Fibroblast of skin of left quadriceps (primary cell): Measurements from ENCODE around the gene HADHA.

Source experiments
- DNase-seq, 2 experiments: peaks; one replicate each; pipeline ENCODE4 v3.0.0-alpha.2; 2013; ENCODE audit warnings: low read depth in 2 of 2

The HADHA gene

GRCh38 chr2:26193578-26194231 lies 50.7 kb downstream of the HADHA start:
- no peak for DNase-seq

DNA sequence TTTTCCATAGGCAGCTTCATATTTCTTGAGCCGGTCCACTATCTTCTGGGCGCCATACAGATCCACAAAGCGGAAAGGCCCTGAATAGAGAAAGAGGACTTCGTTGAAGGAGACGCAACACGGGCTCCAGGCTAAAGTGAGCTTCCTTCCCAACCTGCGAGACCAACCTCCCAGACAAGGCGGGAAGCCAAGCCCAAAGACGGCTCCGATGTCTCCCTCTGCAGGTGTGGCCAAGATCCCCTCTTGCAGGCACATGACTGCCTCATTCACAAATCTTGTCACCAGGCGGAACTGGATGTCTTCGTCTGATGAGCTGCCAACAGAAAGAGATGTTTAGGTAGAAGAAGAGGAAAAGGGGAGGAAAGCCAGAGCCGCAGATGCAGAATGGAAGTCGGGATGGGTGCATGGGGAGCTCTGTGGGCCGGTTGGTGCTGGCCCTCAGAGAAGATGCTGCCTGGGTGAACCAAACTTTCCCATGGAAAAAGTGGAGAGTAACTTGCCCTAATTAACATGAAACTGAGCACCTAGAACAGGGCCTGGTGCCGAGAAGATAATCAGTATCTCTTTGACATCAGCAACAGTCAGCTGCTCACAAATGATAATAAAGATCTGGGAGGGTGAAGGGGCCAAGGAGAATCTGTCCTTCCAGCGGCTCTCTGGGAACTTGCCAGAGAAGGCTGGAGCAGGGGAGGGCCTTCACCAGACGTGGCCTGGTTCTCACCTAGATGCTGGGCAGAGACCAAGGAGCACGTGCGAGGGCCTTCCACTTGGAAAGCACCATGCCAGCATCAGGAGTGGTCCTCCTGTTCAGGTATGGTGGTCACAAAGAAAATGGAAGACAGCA lies 52.9 kb downstream of the HADHA start:
- no peak for DNase-seq

- DNase-seq: no peak
Measured at GRCh38 chr2:26190369-26190768, 54.1 kb downstream of the HADHA start.

DNA sequence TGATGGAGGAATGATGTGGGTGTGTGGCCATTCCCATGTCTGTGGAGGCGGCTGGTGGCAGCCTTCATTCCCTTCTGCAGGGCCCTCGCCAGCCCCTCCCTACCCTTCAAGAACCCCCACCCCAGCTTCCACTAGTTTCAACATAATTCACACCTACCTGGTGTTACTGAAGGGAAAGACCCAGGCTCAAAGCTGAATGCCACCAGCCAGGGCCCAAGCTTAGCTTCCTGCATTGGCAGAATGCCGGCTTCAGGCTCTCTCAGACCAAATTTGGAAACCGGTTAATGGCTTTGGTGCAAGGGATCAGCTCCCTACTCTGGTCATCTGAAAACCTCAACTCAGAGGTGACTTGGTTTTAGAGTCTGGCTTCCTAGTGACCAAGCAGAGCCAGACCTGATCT lies 54.7 kb downstream of the HADHA start:
- DNase-seq: no peak

- no peak for DNase-seq
Measured at GRCh38 chr2:26189123-26189522, 55.3 kb downstream of the HADHA start.

- no peak for DNase-seq
Measured at GRCh38 chr2:26187537-26188104, 56.8 kb downstream of the HADHA start.

GRCh38 chr2:26187114-26187513 lies 57.3 kb downstream of the HADHA start:
- no peak for DNase-seq

DNA sequence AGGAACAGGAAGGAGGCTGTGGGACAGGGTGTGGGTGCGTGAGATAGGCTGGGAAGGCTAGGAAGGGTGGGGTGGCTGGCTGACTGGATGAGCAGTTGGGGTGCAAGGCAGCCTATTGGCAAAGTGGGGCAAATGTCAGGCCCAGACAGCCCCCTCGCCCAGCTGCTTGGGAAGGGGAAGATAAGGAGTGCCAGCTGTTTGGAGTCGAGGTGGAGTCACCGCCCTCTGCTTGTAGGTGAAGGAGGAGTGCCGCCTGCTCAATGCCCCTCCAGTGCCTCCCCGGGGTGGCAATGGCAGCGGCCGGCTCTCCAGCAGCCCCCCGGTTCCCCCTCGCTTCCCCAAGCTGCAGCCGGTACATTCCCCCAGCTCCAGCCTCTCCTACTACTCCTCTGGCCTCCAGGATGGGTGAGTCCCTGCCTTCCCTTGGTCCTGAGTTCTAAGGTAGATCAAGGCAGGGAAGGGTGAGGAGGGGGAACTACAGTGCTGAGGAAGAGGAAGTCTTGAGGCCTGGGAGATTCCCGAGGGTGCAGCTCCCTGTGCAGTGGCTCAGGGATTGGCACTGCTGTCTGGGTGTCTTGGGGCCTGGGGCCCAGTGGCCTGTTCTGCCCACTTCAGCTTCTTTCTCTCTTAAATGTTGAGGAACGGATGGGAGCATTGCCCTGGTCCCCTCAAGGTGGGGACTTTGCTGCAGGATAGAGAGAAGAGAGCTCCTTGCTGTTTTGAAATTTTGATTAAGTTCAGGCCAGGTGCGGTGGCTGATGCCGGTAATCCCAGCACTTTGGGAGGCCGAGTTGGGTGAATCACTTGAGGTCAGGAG lies 58.3 kb downstream of the HADHA start:
- no peak for DNase-seq

DNA sequence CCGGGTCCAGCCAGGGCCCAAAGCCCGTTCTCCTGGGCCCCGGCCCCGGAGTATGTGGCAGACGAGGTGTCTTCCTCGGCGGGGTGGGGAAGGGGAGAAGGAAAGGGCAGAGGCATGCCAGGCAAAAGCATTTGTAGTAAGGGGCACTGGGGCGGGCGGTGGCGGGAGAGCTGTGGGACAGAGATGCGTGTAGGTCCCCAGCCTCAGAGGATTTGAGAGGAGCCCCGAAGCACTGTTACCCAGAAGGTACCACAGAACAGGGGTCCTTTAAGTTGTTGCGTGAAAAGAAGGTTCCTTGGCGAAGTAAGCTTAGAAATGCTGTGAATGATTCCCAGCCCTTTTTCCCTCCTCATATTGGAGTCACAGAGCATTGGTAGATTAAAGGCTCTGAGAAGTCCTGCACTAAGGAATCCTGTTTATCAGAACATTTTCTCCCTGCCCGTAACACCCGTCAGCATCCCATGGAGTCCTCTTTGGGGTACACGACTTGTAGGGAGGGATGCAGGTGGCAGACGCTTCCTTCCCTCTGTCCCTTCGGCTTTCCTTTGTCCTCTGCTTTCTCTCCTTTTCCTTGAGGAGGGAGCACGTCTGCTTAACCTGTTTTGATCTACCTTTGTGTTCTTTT lies 59.0 kb downstream of the HADHA start:
- DNase-seq: no peak

DNA sequence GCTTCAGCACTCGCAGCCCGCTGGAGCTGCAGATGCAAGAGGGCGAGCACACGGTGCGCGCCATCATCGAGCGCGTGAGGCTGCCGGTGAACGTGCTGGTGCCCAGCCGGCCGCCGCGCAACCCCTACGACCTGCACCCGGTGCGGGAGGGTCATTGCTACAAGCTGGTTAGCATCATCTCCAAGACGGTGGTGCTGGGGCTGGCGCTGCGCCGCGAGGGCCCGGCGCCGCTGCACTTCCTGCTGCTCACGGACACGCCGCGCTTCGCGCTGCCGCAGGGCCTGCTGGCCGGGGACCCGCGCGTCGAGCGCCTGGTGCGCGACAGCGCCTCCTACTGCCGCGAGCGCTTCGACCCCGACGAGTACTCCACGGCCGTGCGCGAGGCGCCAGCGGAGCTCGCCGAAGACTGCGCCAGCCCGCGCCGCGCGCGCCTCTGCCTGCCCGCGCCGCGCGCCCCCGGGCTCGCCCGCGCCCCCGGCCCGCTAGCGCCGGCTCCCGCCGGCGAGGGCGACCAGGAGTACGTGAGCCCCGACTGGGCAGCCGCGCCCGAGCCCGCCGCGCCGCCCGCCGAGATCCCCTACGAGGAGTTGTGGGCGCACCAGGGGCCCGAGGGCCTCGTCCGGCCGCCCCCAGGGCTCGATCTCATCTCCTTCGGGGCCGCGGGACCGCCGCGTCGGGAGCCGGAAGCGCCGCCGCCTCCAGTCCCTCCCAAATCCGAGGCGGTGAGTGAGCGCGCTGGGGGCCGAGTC lies 59.7 kb downstream of the HADHA start:
- peak; percentile 50 to 59 for DNase-seq

DNA sequence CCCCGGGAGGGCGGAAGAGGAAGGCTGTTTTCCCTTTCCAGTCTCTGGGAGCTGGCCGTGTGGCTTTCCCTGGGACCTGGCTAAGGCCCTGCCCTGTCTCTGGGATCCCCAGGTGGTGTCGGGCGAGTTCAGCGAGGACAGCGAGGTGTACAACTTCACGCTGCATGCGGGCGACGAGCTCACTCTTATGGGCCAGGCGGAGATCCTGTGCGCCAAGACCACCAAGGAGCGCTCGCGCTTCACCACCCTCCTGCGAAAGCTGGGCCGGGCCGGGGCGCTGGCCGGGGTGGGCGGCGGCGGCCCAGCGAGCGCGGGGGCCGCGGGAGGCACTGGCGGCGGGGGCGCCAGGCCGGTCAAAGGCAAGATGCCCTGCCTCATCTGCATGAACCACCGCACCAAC lies 60.3 kb downstream of the HADHA start:
- no peak for DNase-seq

- DNase-seq: no peak
Measured at GRCh38 chr2:26182887-26183630, 61.4 kb downstream of the HADHA start.

DNA sequence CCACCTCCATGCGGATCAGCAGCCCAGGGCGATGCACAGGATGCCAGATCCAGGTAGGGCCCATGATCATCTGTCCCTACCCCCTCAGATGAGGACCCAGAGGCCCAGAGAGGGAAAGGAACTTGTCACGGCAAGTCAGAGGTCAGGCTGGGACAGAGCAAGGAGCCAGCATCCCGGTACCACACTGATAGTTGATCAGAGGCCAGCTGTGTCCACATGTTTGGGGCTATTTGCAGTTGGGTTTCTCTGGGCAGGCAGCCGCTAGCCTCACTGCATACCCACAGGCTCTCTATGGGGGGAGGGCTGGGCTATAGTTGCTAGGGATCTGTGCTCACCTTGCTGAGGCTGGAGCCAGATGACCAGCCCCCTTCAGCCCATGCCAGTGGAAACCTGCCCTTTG lies 62.0 kb downstream of the HADHA start:
- no peak for DNase-seq

- DNase-seq: no peak
Measured at GRCh38 chr2:26179446-26179913, 65.0 kb downstream of the HADHA start.

- no peak for DNase-seq
Measured at GRCh38 chr2:26178746-26179436, 65.5 kb downstream of the HADHA start.

GRCh38 chr2:26178246-26178645 lies 66.2 kb downstream of the HADHA start:
- DNase-seq: no peak

GRCh38 chr2:26177122-26177521 lies 67.3 kb downstream of the HADHA start:
- DNase-seq: no peak

- DNase-seq: no peak
Measured at GRCh38 chr2:26176279-26176615, 68.2 kb downstream of the HADHA start.

DNA sequence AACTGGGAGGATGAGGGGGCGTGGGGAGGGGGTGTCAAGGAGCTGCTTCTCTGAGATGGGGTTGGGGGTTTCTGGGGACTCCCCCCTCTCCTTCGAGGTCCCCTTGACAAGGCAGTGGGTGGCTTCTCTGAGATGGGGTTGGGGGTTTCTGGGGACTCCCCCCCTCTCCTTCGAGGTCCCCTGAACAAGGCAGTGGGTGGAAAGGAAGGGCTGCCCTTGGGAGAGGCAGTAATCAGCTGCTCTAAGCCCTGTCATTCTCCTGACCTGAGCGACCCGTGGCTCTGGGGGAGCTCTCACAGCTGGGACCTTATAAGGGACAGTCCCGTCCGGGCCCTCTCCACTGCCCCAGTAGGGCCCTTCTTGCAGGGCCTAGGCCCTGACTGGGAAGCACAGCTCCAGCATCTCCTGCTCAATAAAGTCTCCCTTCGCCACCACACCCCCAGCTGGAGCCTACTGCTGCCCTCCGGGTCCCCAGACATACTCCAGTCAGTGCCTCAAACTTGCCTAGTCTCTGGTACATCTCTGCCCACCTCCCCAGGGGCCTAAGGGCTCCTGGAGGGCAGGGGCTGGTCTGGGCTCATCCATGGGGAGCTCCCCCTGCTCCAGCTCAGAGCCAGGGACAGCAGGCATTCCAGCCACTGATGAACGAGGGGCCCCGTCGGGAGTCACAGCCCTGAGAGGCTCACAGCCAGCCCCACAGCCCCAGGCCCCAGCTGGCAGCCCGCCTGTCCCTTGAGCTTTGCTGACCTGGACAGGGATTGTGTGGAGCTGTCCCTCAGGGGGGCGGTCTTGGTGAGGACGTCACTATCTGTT lies 68.8 kb downstream of the HADHA start:
- no peak for DNase-seq
